Measurements from ENCODE around the gene DNAJC12. TPM values are rescaled to one million over a fixed set of nuclear protein-coding genes. Genes with fewer than 3 reads are reported as not detected.

DNAJC12 gene
- total and polyA plus RNA-seq, 2 of the 8 experiments (the other 6 are each of a cell fraction or from before 2014, with no cell fraction given): 0.86 to 4.2 TPM

DNA sequence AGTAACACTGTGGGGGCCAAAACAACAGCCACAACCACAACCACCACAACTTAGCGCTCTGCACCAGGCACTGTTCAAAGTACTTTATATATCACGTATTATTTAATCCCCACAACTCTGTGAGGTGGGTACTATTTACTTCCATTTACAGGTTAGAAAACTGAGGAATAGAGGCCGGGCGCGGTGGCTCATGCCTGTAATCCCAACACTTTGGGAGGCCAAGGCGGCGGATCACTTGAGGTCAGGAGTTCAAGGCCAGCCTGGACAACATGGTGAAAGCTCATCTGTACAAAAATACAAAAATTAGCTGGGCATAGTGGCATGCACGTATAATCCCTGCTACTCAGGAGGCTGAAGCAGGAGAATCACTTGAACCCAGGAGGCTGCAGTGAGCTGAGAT is 3.6 kb downstream of the DNAJC12 start:
- H2BK120ac ChIP-seq (replicated peaks; ENCODE audit: low read depth, low read length): no peak overlapping the region
- POLR2A ChIA-PET (ENCODE audit: partially characterized antibody): interaction anchor here (1.2 kb wide), 1 partner anchor 10 kb away, joined by 3 read pairs; no protein-coding TSS in a partner anchor
- TF ChIP-seq RAD21 (IDR thresholded peaks at IDR 0.05 in 1 of 2, conservative IDR thresholded peaks at IDR 0.05 in 1 of 2; ENCODE audit: low read depth in 2 of 2, low read length in 2 of 2): no peak

More for the DNA sequence above, 3.6 kb downstream of the DNAJC12 start:
- H3K4me2 ChIP-seq (ENCODE audit: insufficient read depth in 1 of 2, low read depth in 2 of 2, low read length in 2 of 2): no peak overlapping the region
- H3K79me2 ChIP-seq (ENCODE audit: control insufficient read depth in 1 of 2, insufficient read depth in 2 of 2, low read length in 2 of 2): no peaks in the 10 kb centered on the region
- H3K56ac ChIP-seq (replicated peaks; ENCODE audit: insufficient read length, low read depth, low read length): no peak overlapping the region
- no peak for FAIRE-seq
- H3K4ac ChIP-seq (replicated peaks; ENCODE audit: insufficient read length, low read depth, low read length): no peak overlapping the region
- H4K5ac ChIP-seq (ENCODE audit: insufficient read length, low read depth, low read length): no peak overlapping the region
- no peaks in the 10 kb centered on the region for H3K79me1 ChIP-seq (ENCODE audit: low read depth, low read length)
- WGBS, 2 experiments (ENCODE audit: extremely low coverage in 1 of 2, insufficient coverage in 1 of 2, insufficient read length in 1 of 2, insufficient replicate concordance in 2 of 2, low coverage in 1 of 2, low lambda C conversion rate in 2 of 2, missing lambda C conversion rate in 1 of 2): 100% methylated on average over 8 of the region's 8 CpGs; no CpG with 5 or more reads in 1 of the 2 experiments
- no peak overlapping the region for H3K4me3 ChIP-seq (ENCODE audit: extremely low read depth in 1 of 4, insufficient read depth in 2 of 4, low read depth in 3 of 4, low read length in 4 of 4)
- no peak for DNase-seq (ENCODE audit: low read depth in 1 of 2, low spot score in 2 of 2)
- H3K27ac ChIP-seq (ENCODE audit: low read depth, low read length): no peak overlapping the region
- H3K23me2 ChIP-seq (ENCODE audit: low read depth, low read length): no peaks in the 10 kb centered on the region
- no peak overlapping the region for H2BK12ac ChIP-seq (ENCODE audit: low read depth, low read length)
- no peak overlapping the region for H3K14ac ChIP-seq (ENCODE audit: insufficient read length)
- H4K91ac ChIP-seq (replicated peaks; ENCODE audit: insufficient read length, low read length): no peak overlapping the region
- no peak overlapping the region for H3K9ac ChIP-seq (replicated peaks in 1 of 4; ENCODE audit: extremely low read depth in 1 of 4, low read depth in 3 of 4, low read length in 3 of 4)
- no peak overlapping the region for H3K23ac ChIP-seq (ENCODE audit: insufficient read length)
- H3K27me3 ChIP-seq (replicated peaks in 1 of 4; ENCODE audit: control insufficient read depth in 3 of 4, extremely low read depth in 1 of 4, insufficient read depth in 3 of 4, low read length in 3 of 4): no peaks in the 10 kb centered on the region
- H2BK5ac ChIP-seq (ENCODE audit: low read depth, low read length): no peak overlapping the region
- H4K20me1 ChIP-seq (replicated peaks in 1 of 2; ENCODE audit: control insufficient read depth in 1 of 2, insufficient read depth in 2 of 2, low read length in 2 of 2): no peaks in the 10 kb centered on the region
- no peak overlapping the region for H4K8ac ChIP-seq (ENCODE audit: extremely low read depth, insufficient read depth, low read length)
- H2AFZ ChIP-seq (ENCODE audit: low read length): no peak overlapping the region
- H3K4me1 ChIP-seq (replicated peaks in 1 of 4; ENCODE audit: control insufficient read depth in 3 of 4, insufficient read depth in 4 of 4, low read length in 3 of 4): no peaks in the 10 kb centered on the region
- H3K36me3 ChIP-seq (ENCODE audit: control insufficient read depth in 2 of 4, insufficient read depth in 4 of 4, low read length in 3 of 4): no peaks in the 10 kb centered on the region; a peak in 1 of 8 replicates
- no peak overlapping the region for H2AK5ac ChIP-seq (ENCODE audit: low read depth, low read length)
- no peak overlapping the region for H2BK20ac ChIP-seq (ENCODE audit: low read length)
- no peak overlapping the region for H2BK15ac ChIP-seq (ENCODE audit: low read length)
- no peaks in the 10 kb centered on the region for H3K9me3 ChIP-seq (ENCODE audit: insufficient read depth in 2 of 2, low read depth in 1 of 2, low read length in 1 of 2)
- CTCF ChIA-PET (ENCODE audit: partially characterized antibody): interaction anchor here (1.0 to 1.2 kb wide), 2 partner anchors 12 to 46 kb away, joined by 3 read pairs; no protein-coding TSS in a partner anchor
- H3K18ac ChIP-seq (ENCODE audit: extremely low read depth, low read length): no peak overlapping the region
